PFSK-1 (cell line): ENCODE measurements around the gene SIGLEC11.

Experiments
- FOXP2 ChIP-seq: optimal IDR thresholded peaks from 2 replicates; pipeline ENCODE3; 2011; ENCODE audit warnings: borderline replicate concordance, control low read depth, inconsistent platforms; ENCODE audit not compliant: insufficient read depth; ENCODE audit errors: extremely low read length, extremely low read depth
- POLR2AphosphoS5 ChIP-seq: IDR thresholded peaks from 2 replicates; pipeline ENCODE4 v1.6.1; 2012; ENCODE audit warnings: low read depth, mild to moderate bottlenecking, control low read depth, low read length, moderate library complexity
- TAF1 ChIP-seq: IDR thresholded peaks from 2 replicates; pipeline ENCODE4 v1.6.1; 2012; ENCODE audit warnings: low read length, control low read depth, borderline replicate concordance; ENCODE audit not compliant: insufficient read depth
- TF ChIP-seq, protein P1 (sequence below), 2 experiments: IDR thresholded peaks; 2 replicates each; pipeline versions ENCODE4 v1.6.1 to v1.8.0; 2011 to 2012; ENCODE audit warnings: low read depth in 2 of 2, low read length in 2 of 2, control low read depth in 1 of 2, inconsistent platforms in 1 of 2, mild to moderate bottlenecking in 1 of 2, moderate library complexity in 1 of 2; ENCODE audit not compliant: insufficient read depth in 1 of 2

DNA sequence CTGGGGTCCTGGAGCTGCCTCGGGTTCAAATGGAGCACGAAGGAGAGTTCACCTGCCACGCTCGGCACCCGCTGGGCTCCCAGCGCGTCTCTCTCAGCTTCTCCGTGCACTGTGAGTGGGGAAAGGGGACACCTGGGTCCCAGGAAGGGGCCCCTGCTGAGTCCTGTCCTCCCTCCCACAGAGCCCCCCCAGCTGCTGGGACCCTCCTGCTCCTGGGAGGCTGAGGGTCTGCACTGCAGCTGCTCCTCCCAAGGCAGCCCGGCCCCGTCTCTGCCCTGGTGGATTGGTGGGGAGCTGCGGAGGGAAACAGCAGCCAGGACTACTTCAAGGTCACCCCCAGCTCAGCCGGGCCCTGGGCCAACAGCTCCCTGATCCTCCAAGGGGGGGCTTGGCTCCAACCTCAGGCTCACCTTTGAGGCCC is 11.0 kb upstream of the SIGLEC11 start:
- TF ChIP-seq, protein P1, sequence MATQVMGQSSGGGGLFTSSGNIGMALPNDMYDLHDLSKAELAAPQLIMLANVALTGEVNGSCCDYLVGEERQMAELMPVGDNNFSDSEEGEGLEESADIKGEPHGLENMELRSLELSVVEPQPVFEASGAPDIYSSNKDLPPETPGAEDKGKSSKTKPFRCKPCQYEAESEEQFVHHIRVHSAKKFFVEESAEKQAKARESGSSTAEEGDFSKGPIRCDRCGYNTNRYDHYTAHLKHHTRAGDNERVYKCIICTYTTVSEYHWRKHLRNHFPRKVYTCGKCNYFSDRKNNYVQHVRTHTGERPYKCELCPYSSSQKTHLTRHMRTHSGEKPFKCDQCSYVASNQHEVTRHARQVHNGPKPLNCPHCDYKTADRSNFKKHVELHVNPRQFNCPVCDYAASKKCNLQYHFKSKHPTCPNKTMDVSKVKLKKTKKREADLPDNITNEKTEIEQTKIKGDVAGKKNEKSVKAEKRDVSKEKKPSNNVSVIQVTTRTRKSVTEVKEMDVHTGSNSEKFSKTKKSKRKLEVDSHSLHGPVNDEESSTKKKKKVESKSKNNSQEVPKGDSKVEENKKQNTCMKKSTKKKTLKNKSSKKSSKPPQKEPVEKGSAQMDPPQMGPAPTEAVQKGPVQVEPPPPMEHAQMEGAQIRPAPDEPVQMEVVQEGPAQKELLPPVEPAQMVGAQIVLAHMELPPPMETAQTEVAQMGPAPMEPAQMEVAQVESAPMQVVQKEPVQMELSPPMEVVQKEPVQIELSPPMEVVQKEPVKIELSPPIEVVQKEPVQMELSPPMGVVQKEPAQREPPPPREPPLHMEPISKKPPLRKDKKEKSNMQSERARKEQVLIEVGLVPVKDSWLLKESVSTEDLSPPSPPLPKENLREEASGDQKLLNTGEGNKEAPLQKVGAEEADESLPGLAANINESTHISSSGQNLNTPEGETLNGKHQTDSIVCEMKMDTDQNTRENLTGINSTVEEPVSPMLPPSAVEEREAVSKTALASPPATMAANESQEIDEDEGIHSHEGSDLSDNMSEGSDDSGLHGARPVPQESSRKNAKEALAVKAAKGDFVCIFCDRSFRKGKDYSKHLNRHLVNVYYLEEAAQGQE (IDR thresholded peaks at IDR 0.05; ENCODE audit: insufficient read depth in 1 of 2, low read depth in 2 of 2, low read length in 2 of 2), result no peak
- no peak for TF ChIP-seq POLR2AphosphoS5
- TF ChIP-seq TAF1, result no peak
- TF ChIP-seq FOXP2, result no peak
